IMR-90 (cell line): Measurements from ENCODE around the gene SIN3B. TPM values are rescaled to one million over a fixed set of nuclear protein-coding genes. Genes with fewer than 3 reads are reported as not detected.

Experiments
- ATAC-seq: fragments of 200-7000 bp; cut with Tn5 transposase; 2 replicates; pipeline ENCODE4 v1.9.1; 2020; ENCODE audit warnings: low read depth, mild to moderate bottlenecking, moderate library complexity
- BruUV-seq: library from RNA; stranded (reverse); fragments of 400-500 nt; replicated peaks from 2 replicates; lab custom pipeline; 2021; lab: Mats Ljungman, UMichigan
- CTCF ChIA-PET: fragments of 300-600 bp; formaldehyde crosslinking; extraction: SDS; loops from one replicate; lab custom pipeline; 2021; ENCODE audit warnings: antibody characterized with exemption; lab: Yijun Ruan, JAX
- POLR2A ChIA-PET: fragments of 300-600 bp; sonication (Branson Sonifier 250); formaldehyde crosslinking; loops from one replicate; lab custom pipeline; 2022; ENCODE audit warnings: antibody characterized with exemption; ENCODE audit not compliant: unreplicated experiment; lab: Charles Lee
- DNase-seq: peaks from one replicate; pipeline ENCODE4 v3.0.0; 2013
- H2AFZ ChIP-seq: replicated peaks from 2 replicates; pipeline ENCODE3; 2013; ENCODE audit warnings: low read length, mild to moderate bottlenecking; ENCODE audit not compliant: poor library complexity
- H2AK5ac ChIP-seq: 2 replicates; pipeline ENCODE4 v1.6.1; 2013; ENCODE audit warnings: low read depth, low read length, inconsistent platforms
- H2AK9ac ChIP-seq: replicated peaks from 2 replicates; pipeline ENCODE3; 2013; ENCODE audit warnings: mild to moderate bottlenecking, low read depth, low read length, moderate library complexity; ENCODE audit not compliant: poor library complexity
- H2BK120ac ChIP-seq: 2 replicates; pipeline ENCODE4 v1.6.1; 2013; ENCODE audit warnings: low read depth, low read length, inconsistent platforms
- H2BK15ac ChIP-seq: 3 replicates; pipeline ENCODE4 v1.6.1; 2013; ENCODE audit warnings: low read depth, low read length, inconsistent platforms
- H2BK20ac ChIP-seq: 2 replicates; pipeline ENCODE4 v1.6.1; 2013; ENCODE audit warnings: low read depth, mild to moderate bottlenecking, inconsistent platforms, low read length, moderate library complexity
- H2BK5ac ChIP-seq: 2 replicates; pipeline ENCODE4 v1.6.1; 2013; ENCODE audit warnings: mild to moderate bottlenecking, low read depth, low read length, inconsistent platforms; ENCODE audit not compliant: poor library complexity, severe bottlenecking
- H3K14ac ChIP-seq: replicated peaks from 2 replicates; pipeline ENCODE4 v1.6.1; 2013; ENCODE audit warnings: low read depth, low read length, inconsistent platforms
- H3K18ac ChIP-seq: 2 replicates; pipeline ENCODE4 v1.6.1; 2013; ENCODE audit warnings: low read depth, low read length, control low read depth
- H3K23ac ChIP-seq: 2 replicates; pipeline ENCODE4 v1.6.1; 2013; ENCODE audit warnings: low read depth, low read length, inconsistent platforms
- H3K27ac ChIP-seq: 2 replicates; pipeline ENCODE4 v1.5.1; 2013; ENCODE audit warnings: mild to moderate bottlenecking, control low read depth, low read length; ENCODE audit not compliant: insufficient read depth
- H3K27me3 ChIP-seq: 2 replicates; pipeline ENCODE4 v1.6.1; 2013; ENCODE audit warnings: low read length; ENCODE audit not compliant: control insufficient read depth, insufficient read depth
- H3K36me3 ChIP-seq: 2 replicates; pipeline ENCODE4 v1.6.1; 2013; ENCODE audit warnings: low read length, mixed read lengths; ENCODE audit not compliant: control insufficient read depth, insufficient read depth
- H3K4ac ChIP-seq: 2 replicates; pipeline ENCODE4 v1.6.1; 2013; ENCODE audit warnings: low read depth, low read length, inconsistent platforms
- H3K4me1 ChIP-seq: 2 replicates; pipeline ENCODE4 v1.6.1; 2013; ENCODE audit warnings: low read length, mixed read lengths; ENCODE audit not compliant: control insufficient read depth, insufficient read depth
- H3K4me2 ChIP-seq: 2 replicates; pipeline ENCODE4 v1.6.1; 2013; ENCODE audit warnings: low read depth, mild to moderate bottlenecking, control low read depth, low read length, moderate library complexity
- H3K4me3 ChIP-seq: 2 replicates; pipeline ENCODE4 v1.5.1; 2013; ENCODE audit warnings: low read depth, mild to moderate bottlenecking, control low read depth, low read length, moderate library complexity; ENCODE audit not compliant: insufficient read depth
- H3K56ac ChIP-seq: 2 replicates; pipeline ENCODE4 v1.6.1; 2013; ENCODE audit warnings: low read length, inconsistent platforms; ENCODE audit not compliant: insufficient read depth; ENCODE audit errors: extremely low read depth
- H3K79me1 ChIP-seq, 2 experiments: 2 replicates each; pipeline ENCODE4 v1.6.1; 2013; ENCODE audit warnings: low read length in 2 of 2, inconsistent platforms in 1 of 2, low read depth in 1 of 2
- H3K9ac ChIP-seq: 2 replicates; pipeline ENCODE4 v1.6.1; 2013; ENCODE audit warnings: low read depth, low read length, control low read depth
- H3K9me1 ChIP-seq: 2 replicates; pipeline ENCODE4 v1.6.1; 2013; ENCODE audit warnings: low read length, inconsistent platforms; ENCODE audit not compliant: insufficient read depth
- H3K9me3 ChIP-seq: 2 replicates; pipeline ENCODE4 v1.6.1; 2013; ENCODE audit warnings: low read length; ENCODE audit not compliant: control insufficient read depth, insufficient read depth
- H4K20me1 ChIP-seq: 2 replicates; pipeline ENCODE4 v1.6.1; 2013; ENCODE audit warnings: low read length, inconsistent platforms; ENCODE audit not compliant: insufficient read depth
- H4K5ac ChIP-seq: 2 replicates; pipeline ENCODE4 v1.6.1; 2013; ENCODE audit warnings: mild to moderate bottlenecking, low read depth, low read length, control low read depth
- H4K8ac ChIP-seq, 2 experiments: 2 replicates each; pipeline ENCODE4 v1.6.1; 2013; ENCODE audit warnings: low read depth in 2 of 2, low read length in 2 of 2, control low read depth in 1 of 2, inconsistent platforms in 1 of 2
- H4K91ac ChIP-seq: 2 replicates; pipeline ENCODE4 v1.6.1; 2013; ENCODE audit warnings: low read depth, low read length, inconsistent platforms; ENCODE audit not compliant: insufficient read depth
- CEBPB ChIP-seq: IDR thresholded peaks from 2 replicates; pipeline ENCODE4 v1.6.1; 2012; ENCODE audit warnings: low read depth, low read length, improper control_type of control experiment
- FOS ChIP-seq: fragments of 150-350 bp; IDR thresholded peaks from 2 replicates; pipeline ENCODE4 v1.6.1; 2016; ENCODE audit warnings: low read depth, low read length
- MAZ ChIP-seq: IDR thresholded peaks from 2 replicates; pipeline ENCODE4 v1.6.1; 2012; ENCODE audit warnings: low read depth, mild to moderate bottlenecking, low read length, improper control_type of control experiment, moderate library complexity, borderline replicate concordance
- RFX5 ChIP-seq: IDR thresholded peaks from 2 replicates; pipeline ENCODE4 v1.8.0; 2012; ENCODE audit warnings: low read depth, mild to moderate bottlenecking, low read length, moderate library complexity
- USF2 ChIP-seq: fragments of 150-350 bp; IDR thresholded peaks from 2 replicates; pipeline ENCODE4 v1.6.1; 2017; ENCODE audit warnings: mild to moderate bottlenecking, antibody characterized with exemption, low read length, low read depth
- WGBS, 2 experiments: methylation state at CpG; one replicate each; pipeline versions ENCODE4 v1.1.5 to v1.1.7; 2013; ENCODE audit warnings: missing lambda C conversion rate in 2 of 2; ENCODE audit not compliant: insufficient read length in 1 of 2; ENCODE audit errors: extremely low coverage in 2 of 2; 5-methylcytosine and 5-hydroxymethylcytosine counted together
- dilution Hi-C: fragments of 300-500 bp; cut with HindIII; formaldehyde crosslinking; loops from one replicate; pipeline ENCODE4 v1.14.3; 2018; ENCODE audit warnings: low sequenced_read_pairs; ENCODE audit not compliant: unreplicated experiment
- in situ Hi-C: fragments of 300-500 bp; cut with MboI; formaldehyde crosslinking; loops from 3 replicates; pipeline ENCODE4 v1.14.3; 2019; ENCODE audit warnings: low sequenced_read_pairs, inconsistent platforms, mixed read lengths
- intact Hi-C: fragments of 100-400 bp; cut with micrococcal nuclease; formaldehyde crosslinking; loops from 2 replicates; pipeline ENCODE4 v1.10.0; 2022
- polyA plus RNA-seq, 3 experiments: library from polyadenylated mRNA; depleted of rRNA; stranded (reverse); fragments of >200 nt; gene quantifications; 2 replicates each; pipeline ENCODE4 v1.2.3, GENCODE V29; 2012; ENCODE audit warnings: low replicate concordance in 1 of 3
- total RNA-seq: library from RNA; depleted of rRNA; stranded (reverse); fragments of >200 nt; gene quantifications from 2 replicates; pipeline ENCODE4 v1.2.3, GENCODE V29; 2012

SIN3B gene
- total and polyA plus RNA-seq, 2 of the 4 experiments (the other 2 are of a cell fraction), result 7.9 to 40.0 TPM

- no peak for ATAC-seq
- Histone ChIP-seq H3K27me3 (no peaks in the 10 kb centered on the region; the same call in 1 of the 2 replicates), H2BK5ac (no peak overlapping the region), H2AFZ (no peak overlapping the region), H2BK120ac (no peak overlapping the region), H3K36me3 (no peaks in the 10 kb centered on the region), H3K4me2 (no peak overlapping the region), H3K9ac (no peak overlapping the region), H3K23ac (no peak overlapping the region), H3K4me1 (no peaks in the 10 kb centered on the region), H3K27ac (no peak overlapping the region), H3K9me1 (no peaks in the 10 kb centered on the region), H3K4ac (no peak overlapping the region), H3K4me3 (no peak overlapping the region), H3K79me1 (no peaks in the 10 kb centered on the region), H4K8ac (no peak overlapping the region), H4K20me1 (no peaks in the 10 kb centered on the region), H3K56ac (no peak overlapping the region), H3K18ac (no peak overlapping the region), H2BK20ac (no peak overlapping the region), H4K91ac (no peak overlapping the region), H4K5ac (no peak overlapping the region), H2BK15ac (no peak overlapping the region), H3K9me3 (peaks cover 8% of the 10 kb centered on the region), H2AK9ac (no peak overlapping the region), H2AK5ac (no peak overlapping the region), H3K14ac (no peak overlapping the region)
- no peak for TF ChIP-seq USF2
- no peak for TF ChIP-seq MAZ
- no peak for TF ChIP-seq RFX5
- no peak for TF ChIP-seq CEBPB
- TF ChIP-seq FOS, result no peak
- dilution Hi-C loops (no loop called here), in situ Hi-C loops (no loop called here), intact Hi-C loops (no loop called here)
- ChIA-PET POLR2A (no interaction called here), CTCF (no interaction called here)
- no peak for DNase-seq
- WGBS, 2 experiments, result 66% methylated on average over 7 of the region's 13 CpGs; no CpG with 5 or more reads in 1 of the 2 experiments
- no TSS peak for BruUV-seq
Measured at GRCh38 chr19:16927883-16928282, 98.7 kb downstream of the SIN3B start.
